ENCODE measurements around the gene CBLL2.

Gene CBLL2

GRCh38 chrX:22248401-22248800 is 24.3 kb upstream of the CBLL2 start:
- TF ChIP-seq FOXP2 (optimal IDR thresholded peaks at IDR 0.05; ENCODE audit: borderline replicate concordance, extremely low read depth, extremely low read length, insufficient read depth), result no peak
- no peak for TF ChIP-seq SIN3A (IDR thresholded peaks at IDR 0.05; ENCODE audit: borderline replicate concordance, insufficient read depth, low read length)
- no peak for TF ChIP-seq REST (IDR thresholded peaks at IDR 0.05; ENCODE audit: insufficient read depth in 1 of 2, low read depth in 2 of 2, low read length in 2 of 2)
- TF ChIP-seq POLR2AphosphoS5 (IDR thresholded peaks at IDR 0.05; ENCODE audit: low read depth, low read length), result no peak
- TF ChIP-seq TAF1 (IDR thresholded peaks at IDR 0.05; ENCODE audit: borderline replicate concordance, insufficient read depth, low read length), result no peak

GRCh38 chrX:22249371-22249770 is 23.3 kb upstream of the CBLL2 start:
- TF ChIP-seq REST (IDR thresholded peaks at IDR 0.05; ENCODE audit: insufficient read depth in 1 of 2, low read depth in 2 of 2, low read length in 2 of 2) (no peak), FOXP2 (optimal IDR thresholded peaks at IDR 0.05; ENCODE audit: borderline replicate concordance, extremely low read depth, extremely low read length, insufficient read depth) (no peak), SIN3A (IDR thresholded peaks at IDR 0.05; ENCODE audit: borderline replicate concordance, insufficient read depth, low read length) (no peak), TAF1 (IDR thresholded peaks at IDR 0.05; ENCODE audit: borderline replicate concordance, insufficient read depth, low read length) (no peak), POLR2AphosphoS5 (IDR thresholded peaks at IDR 0.05; ENCODE audit: low read depth, low read length) (no peak)

GRCh38 chrX:22268706-22269105 is 4.0 kb upstream of the CBLL2 start:
- TF ChIP-seq TAF1 (IDR thresholded peaks at IDR 0.05; ENCODE audit: borderline replicate concordance, insufficient read depth, low read length), result no peak
- no peak for TF ChIP-seq FOXP2 (optimal IDR thresholded peaks at IDR 0.05; ENCODE audit: borderline replicate concordance, extremely low read depth, extremely low read length, insufficient read depth)
- no peak for TF ChIP-seq SIN3A (IDR thresholded peaks at IDR 0.05; ENCODE audit: borderline replicate concordance, insufficient read depth, low read length)
- no peak for TF ChIP-seq REST (IDR thresholded peaks at IDR 0.05; ENCODE audit: insufficient read depth in 1 of 2, low read depth in 2 of 2, low read length in 2 of 2)
- no peak for TF ChIP-seq POLR2AphosphoS5 (IDR thresholded peaks at IDR 0.05; ENCODE audit: low read depth, low read length)

GRCh38 chrX:22273714-22274317 is 1.1 kb downstream of the CBLL2 start:
- no peak for TF ChIP-seq TAF1 (IDR thresholded peaks at IDR 0.05; ENCODE audit: borderline replicate concordance, insufficient read depth, low read length)
- no peak for TF ChIP-seq POLR2AphosphoS5 (IDR thresholded peaks at IDR 0.05; ENCODE audit: low read depth, low read length)
- TF ChIP-seq FOXP2 (optimal IDR thresholded peaks at IDR 0.05; ENCODE audit: borderline replicate concordance, extremely low read depth, extremely low read length, insufficient read depth), result no peak
- TF ChIP-seq REST (IDR thresholded peaks at IDR 0.05; ENCODE audit: insufficient read depth in 1 of 2, low read depth in 2 of 2, low read length in 2 of 2), result no peak
- TF ChIP-seq SIN3A (IDR thresholded peaks at IDR 0.05; ENCODE audit: borderline replicate concordance, insufficient read depth, low read length), result no peak
